T-helper 1 cell (primary cell): ENCODE results near the gene CLCF1.
"Not testable (repeated sequence)": the region's sequence is repeated elsewhere in the genome, so short reads cannot be mapped to it uniquely, and the experiment has no call there.

Experiments
- DNase-seq, 5 donors: peaks; one replicate each; pipeline ENCODE4 v3.0.0-alpha.2; 2012 to 2020

The CLCF1 gene

GRCh38 chr11:67408437-67409200 is 35.2 kb upstream of the CLCF1 start:
- peak in 1 of 5 donors; percentile 52 for DNase-seq

- peak in 1 of 5 donors; percentile 47 for DNase-seq
Measured at GRCh38 chr11:67407688-67408163, 34.3 kb upstream of the CLCF1 start.

GRCh38 chr11:67406969-67407687 is 33.7 kb upstream of the CLCF1 start:
- peak in 1 of 5 donors; percentile 39 for DNase-seq

- no peak for DNase-seq
Measured at GRCh38 chr11:67406420-67406968, 33.1 kb upstream of the CLCF1 start.

GRCh38 chr11:67405688-67406339 is 32.4 kb upstream of the CLCF1 start:
- DNase-seq, result no peak

GRCh38 chr11:67405196-67405567 is 31.8 kb upstream of the CLCF1 start:
- DNase-seq, result peak in 1 of 5 donors; percentile 44

- peak in 1 of 5 donors; percentile 72 for DNase-seq
Measured at GRCh38 chr11:67404515-67405195, 31.3 kb upstream of the CLCF1 start.

GRCh38 chr11:67403085-67403484 is 29.7 kb upstream of the CLCF1 start:
- DNase-seq, result not testable (repeated sequence)

- DNase-seq, result not testable (repeated sequence)
Measured at GRCh38 chr11:67402192-67402839, 28.9 kb upstream of the CLCF1 start.

- DNase-seq, result peak; percentile 86 to 94 (median 88)
Measured at GRCh38 chr11:67401495-67402191, 28.2 kb upstream of the CLCF1 start, which contains the start of gene PPP1CA. Gene PPP1CA, minus strand, starts transcription at chr11:67401858. Its CDS starts 76 bp downstream, at chr11:67401782.

- no peak for DNase-seq
Measured at GRCh38 chr11:67400942-67401494, 27.6 kb upstream of the CLCF1 start.

- DNase-seq, result no peak
Measured at GRCh38 chr11:67400251-67400941, 27.0 kb upstream of the CLCF1 start.

- no peak for DNase-seq
Measured at GRCh38 chr11:67398661-67399563, 25.5 kb upstream of the CLCF1 start.

GRCh38 chr11:67397986-67398660 is 24.7 kb upstream of the CLCF1 start:
- DNase-seq, result no peak

GRCh38 chr11:67397536-67397935 is 24.1 kb upstream of the CLCF1 start:
- no peak for DNase-seq

GRCh38 chr11:67396587-67397389 is 23.4 kb upstream of the CLCF1 start:
- DNase-seq, result no peak

- no peak for DNase-seq
Measured at GRCh38 chr11:67396259-67396581, 22.8 kb upstream of the CLCF1 start.
